Measurements from ENCODE around the gene UBAP1L. TPM values are rescaled to one million over a fixed set of nuclear protein-coding genes. Genes with fewer than 3 reads are reported as not detected.

The UBAP1L gene
- total RNA-seq, 1 donor, result 1.6 TPM

DNA sequence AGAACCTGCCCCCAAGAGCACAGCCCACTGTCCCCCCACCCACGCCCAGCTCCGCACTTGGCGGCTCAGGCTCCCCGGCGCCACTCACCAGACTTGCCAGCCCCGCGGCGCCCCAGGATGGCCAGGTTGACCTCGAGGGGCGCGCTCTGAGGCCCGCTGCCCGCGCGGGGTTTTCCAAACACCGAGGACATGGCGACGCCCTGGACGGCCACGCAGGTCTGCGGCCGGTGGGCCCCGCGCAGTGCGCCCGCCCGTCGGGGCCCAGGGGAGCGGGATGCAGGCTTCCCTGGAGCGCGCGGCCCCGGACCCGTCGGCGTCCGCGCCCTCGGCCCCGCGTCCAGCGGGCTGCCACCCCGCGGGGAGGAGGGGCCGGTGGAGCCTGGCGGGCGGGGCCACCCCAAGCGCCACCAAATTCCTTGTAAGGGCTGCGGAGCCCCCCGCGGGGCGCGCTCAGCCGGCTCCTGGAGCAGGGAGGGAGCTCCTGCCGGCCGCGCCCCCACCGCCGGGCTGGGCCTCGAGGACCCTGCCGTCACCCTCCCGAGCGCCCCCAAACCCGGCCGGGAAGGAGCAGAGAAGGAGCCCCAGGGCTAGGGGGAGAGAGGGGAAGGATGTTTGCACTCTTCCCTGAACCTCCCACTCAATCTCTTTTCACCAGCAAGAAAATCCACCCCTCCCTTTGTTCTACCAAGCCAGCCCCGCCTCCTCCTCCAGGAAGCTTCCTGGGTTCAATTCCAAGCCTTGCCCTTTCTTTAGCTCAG lies 47.2 kb downstream of the UBAP1L start, which contains the start of gene RASL12:
RASL12 (minus strand) TSS at position 347 of the 758 bp plus-strand sequence; CDS start at position 191, 156 bp downstream.
- DNase-seq (ENCODE audit: low read depth in 2 of 3, low spot score in 2 of 3), result no peak

DNA sequence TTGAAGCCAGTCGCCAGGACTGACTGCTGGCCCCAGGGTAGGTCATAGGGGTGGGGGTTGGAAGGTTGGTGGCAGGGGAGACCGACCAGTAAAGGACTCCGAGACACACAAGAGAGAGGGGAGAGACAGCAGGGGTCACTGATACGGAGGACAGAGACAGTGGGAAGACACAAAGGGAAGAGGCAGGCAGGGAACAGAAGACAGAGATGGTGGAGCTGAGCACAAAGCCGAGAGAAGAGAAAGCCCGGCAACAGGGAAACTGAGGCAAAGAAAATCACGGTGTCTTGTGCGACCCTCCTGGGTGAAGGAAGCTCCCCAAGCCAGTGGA lies 47.7 kb downstream of the UBAP1L start:
- DNase-seq (ENCODE audit: low read depth in 2 of 3, low spot score in 2 of 3), result no peak

DNA sequence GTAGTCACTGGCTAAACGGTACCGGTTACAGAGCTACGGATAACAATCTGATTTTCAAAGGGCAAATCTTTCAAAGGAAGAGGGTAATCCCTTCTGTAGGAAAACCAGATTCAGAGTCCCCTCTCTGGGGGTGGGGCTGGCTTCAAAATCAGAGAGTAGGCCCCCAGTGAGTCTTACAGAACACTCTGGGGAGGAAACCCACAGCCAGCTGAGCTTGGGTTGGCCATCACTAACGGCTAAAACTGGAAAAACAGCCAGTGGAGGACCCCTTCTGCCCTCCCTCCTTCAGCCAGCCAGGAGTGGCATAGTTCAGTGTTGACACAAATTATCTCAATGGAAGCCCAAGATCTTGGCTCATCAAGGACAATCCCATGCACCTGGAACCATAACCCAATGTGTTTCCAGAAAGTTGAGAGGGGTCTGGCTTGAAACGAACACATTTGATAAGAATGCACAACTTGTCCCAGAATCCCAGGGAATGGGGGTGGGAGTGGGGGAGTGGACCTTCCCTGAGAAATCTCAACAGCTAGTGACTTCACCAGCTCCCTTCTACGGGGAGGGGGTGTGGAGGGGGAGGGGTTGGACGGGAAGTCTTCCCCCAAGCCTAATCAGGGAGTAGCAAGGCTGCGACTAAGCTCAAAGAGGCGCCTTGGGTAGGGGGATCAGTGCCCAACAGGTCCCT lies 48.2 kb downstream of the UBAP1L start:
- DNase-seq (ENCODE audit: low read depth in 2 of 3, low spot score in 2 of 3), result no peak

GRCh38 chr15:65066001-65066634 lies 48.9 kb downstream of the UBAP1L start:
- DNase-seq (ENCODE audit: low read depth in 2 of 3, low spot score in 2 of 3), result no peak

DNA sequence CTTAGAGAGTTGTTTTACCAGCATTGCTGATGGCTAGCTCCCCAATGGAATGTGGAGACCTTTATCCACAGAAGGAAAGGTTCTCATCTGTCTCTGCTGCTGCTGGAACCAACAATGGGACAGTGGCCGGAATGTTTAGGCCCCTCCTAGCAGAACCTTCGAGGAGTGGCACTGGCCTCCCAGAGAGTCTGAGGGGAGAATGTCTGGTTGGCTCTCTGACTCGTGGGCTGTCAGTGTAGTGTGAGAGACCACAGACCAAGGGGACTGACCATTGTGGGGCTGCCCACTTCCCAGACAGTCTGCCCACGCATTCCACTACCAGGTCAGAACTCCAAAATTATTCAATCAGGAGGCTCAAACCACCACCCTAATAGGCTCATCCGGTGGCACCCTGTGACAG lies 52.3 kb downstream of the UBAP1L start:
- no peak for DNase-seq (ENCODE audit: low read depth in 2 of 3, low spot score in 2 of 3)

DNA sequence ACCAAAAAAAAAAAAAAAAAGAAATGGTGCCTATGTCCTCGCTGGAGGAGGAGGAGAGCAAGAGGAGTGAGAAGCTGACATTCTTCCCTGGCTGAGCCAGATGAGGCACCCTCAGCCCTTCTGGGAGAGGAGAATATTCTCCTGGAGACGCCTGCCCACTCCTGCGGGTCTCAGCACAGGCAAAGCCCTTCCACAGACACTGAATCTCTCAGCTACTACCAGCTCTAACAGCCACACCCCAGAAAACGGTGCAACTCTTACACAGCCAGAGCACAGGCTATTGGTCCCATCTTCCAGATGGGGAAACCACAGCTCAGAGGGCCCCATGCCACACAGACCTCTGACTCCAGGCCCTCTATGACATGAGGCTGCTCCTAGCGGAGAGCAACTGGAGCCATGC lies 52.9 kb downstream of the UBAP1L start:
- no peak for DNase-seq (ENCODE audit: low read depth in 2 of 3, low spot score in 2 of 3)

GRCh38 chr15:65060641-65061397 lies 54.2 kb downstream of the UBAP1L start:
- no peak for DNase-seq (ENCODE audit: low read depth in 2 of 3, low spot score in 2 of 3)

DNA sequence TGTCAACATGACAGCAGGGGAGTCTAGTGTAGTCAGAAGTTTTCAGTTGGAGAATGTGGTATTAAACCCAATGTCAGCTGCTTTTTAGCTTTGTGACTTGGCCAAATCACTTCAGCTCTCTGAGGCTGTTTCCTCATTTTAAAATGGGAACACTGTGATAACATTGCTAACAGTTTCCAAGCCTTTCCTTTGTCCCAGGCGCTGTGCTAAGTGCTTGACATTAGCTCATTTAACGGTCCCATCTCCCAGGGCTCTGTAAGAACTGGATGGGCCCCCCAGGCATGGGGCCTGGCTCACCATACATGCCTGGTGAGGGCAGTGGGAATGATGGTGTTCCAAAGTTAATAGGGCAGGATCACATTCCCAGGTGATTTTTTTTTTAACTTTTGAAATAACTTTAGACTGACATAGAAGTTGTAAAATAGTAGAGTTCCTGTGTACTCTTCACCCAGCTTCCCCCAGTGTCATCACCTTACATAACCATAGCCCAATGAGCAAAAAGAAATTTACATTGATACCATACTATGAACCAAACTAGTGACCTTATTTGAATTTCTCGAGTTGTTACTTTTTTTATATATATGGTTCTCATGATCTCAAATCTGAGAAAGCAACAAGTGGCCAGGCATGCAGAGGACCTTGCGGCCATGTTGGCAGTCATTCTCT lies 54.9 kb downstream of the UBAP1L start:
- no peak for DNase-seq (ENCODE audit: low read depth in 2 of 3, low spot score in 2 of 3)

DNA sequence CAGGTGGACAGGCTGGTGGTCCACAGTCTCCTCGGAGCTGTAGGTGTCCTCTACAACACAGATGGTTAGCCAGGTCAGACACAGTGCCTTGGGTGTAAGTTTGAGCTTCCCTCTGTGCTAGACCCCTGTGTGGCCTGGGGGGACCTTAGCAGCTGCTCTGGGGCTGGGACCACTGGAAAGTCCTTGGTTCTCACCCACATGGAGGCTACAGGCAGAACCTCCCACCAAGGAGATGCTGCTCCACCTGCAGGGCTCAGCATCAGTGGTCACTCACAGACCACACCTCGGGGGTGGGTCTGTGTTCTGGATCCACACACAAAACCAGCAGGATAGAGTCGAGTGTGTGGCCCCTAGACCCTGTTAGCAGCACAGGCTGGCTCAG lies 55.6 kb downstream of the UBAP1L start:
- DNase-seq (ENCODE audit: low read depth in 2 of 3, low spot score in 2 of 3), result no peak

DNA sequence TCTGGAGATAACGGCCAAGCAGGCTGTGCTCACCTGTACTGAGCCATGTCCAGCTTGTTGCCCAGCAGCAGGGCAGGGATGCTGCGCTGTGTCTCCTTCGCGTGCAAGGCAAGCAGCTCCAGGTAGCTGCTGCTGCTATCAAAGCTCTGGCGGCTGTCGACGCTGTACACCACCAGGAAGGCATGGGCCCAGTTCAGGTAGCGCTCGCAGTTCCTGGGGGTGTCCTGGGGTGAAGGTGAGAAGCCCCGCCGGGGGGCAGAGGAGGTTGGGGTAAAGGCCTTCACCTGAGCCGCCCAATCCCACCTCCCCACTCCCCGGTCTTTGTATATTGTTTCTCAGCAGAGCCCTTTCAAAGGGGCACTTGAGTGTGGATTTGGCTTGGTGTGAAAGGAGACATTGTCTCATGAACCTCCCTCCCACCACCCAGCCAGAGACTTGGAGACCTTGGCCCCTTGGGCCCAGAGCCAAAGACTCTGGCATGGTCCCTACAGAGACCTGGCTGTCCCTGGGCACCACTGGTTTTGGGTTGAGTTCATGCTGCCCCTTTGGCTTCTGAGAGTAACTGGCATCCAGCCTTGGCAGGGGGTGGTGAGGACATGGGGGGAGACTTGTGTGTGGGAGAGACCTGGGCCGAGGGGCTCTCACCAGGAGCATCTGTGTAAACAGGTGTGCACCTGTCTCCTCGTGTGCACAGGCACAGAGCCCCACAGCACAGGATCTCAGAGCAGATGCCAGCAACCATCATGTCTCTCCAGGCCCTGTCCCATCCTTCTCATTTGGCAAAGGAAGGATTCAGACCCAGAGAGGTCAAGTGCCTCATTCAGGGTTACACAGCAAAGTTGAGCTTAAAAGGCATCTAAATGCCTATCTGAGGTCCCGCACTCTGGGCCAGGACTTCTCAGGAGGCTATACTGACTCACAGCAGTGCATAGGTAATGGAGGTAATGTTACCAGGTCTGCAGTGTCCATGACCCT lies 56.3 kb downstream of the UBAP1L start:
- DNase-seq (ENCODE audit: low read depth in 2 of 3, low spot score in 2 of 3), result no peak

GRCh38 chr15:65057549-65057940 lies 57.5 kb downstream of the UBAP1L start:
- DNase-seq (ENCODE audit: low read depth in 2 of 3, low spot score in 2 of 3), result no peak

DNA sequence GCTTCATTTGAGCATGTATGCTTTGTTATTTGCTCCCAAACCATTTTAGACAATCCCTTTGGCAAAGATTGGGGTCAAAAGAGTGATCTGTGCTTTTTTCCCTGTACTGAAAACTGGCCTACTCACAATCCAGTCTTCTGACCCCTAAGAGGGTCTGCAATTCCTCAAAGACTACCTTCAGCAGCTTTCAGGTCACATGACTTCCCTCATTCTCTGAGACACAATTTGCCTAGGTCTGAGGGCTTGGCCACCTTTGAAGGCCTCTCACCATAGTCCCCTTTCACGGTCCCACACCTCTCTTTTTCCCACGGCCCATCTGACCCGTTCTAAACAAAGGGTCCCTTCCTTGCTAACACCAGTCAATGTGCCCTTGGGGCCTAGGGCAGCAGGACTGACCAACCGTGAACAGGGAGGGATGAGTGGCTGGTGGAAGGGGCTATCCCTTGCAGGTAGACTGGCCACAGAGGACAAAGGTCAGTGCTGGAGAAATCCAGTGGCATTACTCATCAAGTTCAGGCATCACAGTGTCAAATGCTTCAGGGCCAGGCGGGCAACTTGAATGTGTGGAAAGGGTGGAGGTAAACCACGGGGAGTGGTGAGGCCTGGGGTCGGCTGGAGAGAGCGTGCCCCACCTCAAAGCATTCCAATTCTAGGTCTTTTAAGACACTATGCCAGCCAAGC lies 58.0 kb downstream of the UBAP1L start:
- no peak for DNase-seq (ENCODE audit: low read depth in 2 of 3, low spot score in 2 of 3)

DNA sequence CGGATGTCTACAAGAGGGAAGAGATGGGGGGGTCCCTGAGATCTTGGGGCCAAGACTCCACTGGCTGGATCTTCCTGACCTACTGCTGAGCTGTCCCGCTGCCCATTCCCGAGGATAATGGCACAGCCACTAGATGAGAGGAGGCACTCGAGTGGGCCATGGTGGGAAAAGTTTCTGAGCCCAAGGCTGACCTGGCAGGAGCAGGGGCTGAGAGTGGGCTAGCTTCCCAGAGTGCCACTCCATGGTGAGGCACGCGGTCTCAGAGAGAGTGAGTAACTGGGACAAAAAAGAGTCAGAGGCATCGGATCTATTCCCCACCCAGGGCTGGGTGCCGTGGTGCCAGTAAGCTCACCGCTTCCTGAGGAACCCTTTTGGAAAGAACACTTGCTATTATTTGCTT lies 58.9 kb downstream of the UBAP1L start:
- DNase-seq (ENCODE audit: low read depth in 2 of 3, low spot score in 2 of 3), result no peak

GRCh38 chr15:65055201-65055870 lies 59.7 kb downstream of the UBAP1L start:
- DNase-seq (ENCODE audit: low read depth in 2 of 3, low spot score in 2 of 3), result peak in 1 of 3 donors; percentile 50

- peak in 2 of 3 donors; percentile 54 to 75 for DNase-seq (ENCODE audit: low read depth in 2 of 3, low spot score in 2 of 3)
Measured at GRCh38 chr15:65054333-65055200, 60.4 kb downstream of the UBAP1L start.

GRCh38 chr15:65052956-65053355 lies 62.0 kb downstream of the UBAP1L start:
- no peak for DNase-seq (ENCODE audit: low read depth in 2 of 3, low spot score in 2 of 3)

GRCh38 chr15:65051266-65051665 lies 63.7 kb downstream of the UBAP1L start:
- no peak for DNase-seq (ENCODE audit: low read depth in 2 of 3, low spot score in 2 of 3)
